ENCODE data around the gene FXN.

GRCh38 chr9:69065660-69066059 is 30.1 kb downstream of the FXN start:
- no peak for TF ChIP-seq ELF1 (IDR thresholded peaks at IDR 0.05)
- TF ChIP-seq CTCF (IDR thresholded peaks at IDR 0.05) = no peak
- no peak for TF ChIP-seq USF2 (IDR thresholded peaks at IDR 0.05; ENCODE audit: borderline replicate concordance, low read depth, low read length)
- no peak for TF ChIP-seq IRF3 (IDR thresholded peaks at IDR 0.05; ENCODE audit: low read depth, low read length)
- no peak for TF ChIP-seq MEF2A (IDR thresholded peaks at IDR 0.05; ENCODE audit: borderline replicate concordance, low read depth)
- no peak for TF ChIP-seq TCF12 (IDR thresholded peaks at IDR 0.05)
- TF ChIP-seq GABPA (IDR thresholded peaks at IDR 0.05; ENCODE audit: low read depth) = no peak
- TF ChIP-seq CHD2 (IDR thresholded peaks at IDR 0.05; ENCODE audit: low read length, partially characterized antibody) = no peak
- no peak for TF ChIP-seq SIN3A (IDR thresholded peaks at IDR 0.05; ENCODE audit: borderline replicate concordance, low read depth, low read length)
- TF ChIP-seq YY1 (IDR thresholded peaks at IDR 0.05; ENCODE audit: low read depth) = no peak
- no peak for TF ChIP-seq EZH2phosphoT487 (IDR thresholded peaks at IDR 0.05; ENCODE audit: borderline replicate concordance, low read depth)
